Left hindlimb (tissue), 1 donor: ENCODE data around the gene TIMM50.

Experiments used
- DNase-seq: peaks from one replicate; pipeline ENCODE4 v3.0.0-alpha.2; 2018

The TIMM50 gene

DNA sequence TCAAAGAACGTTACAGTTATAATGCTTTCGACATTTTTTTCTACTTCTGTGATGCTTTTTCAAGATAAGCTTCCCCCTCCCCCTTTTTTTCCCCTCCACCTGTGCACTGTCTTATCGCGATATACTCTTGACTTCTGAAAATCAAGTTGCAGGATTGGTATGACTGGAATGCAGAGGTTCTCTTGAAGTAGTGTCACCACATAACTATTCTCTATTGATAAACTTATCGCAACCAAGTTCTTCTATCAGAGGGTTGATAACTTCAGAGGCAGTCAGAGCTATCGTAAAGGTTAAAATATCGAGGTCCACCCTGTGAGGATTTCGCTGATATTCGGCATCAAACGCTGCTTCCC lies 58.5 kb downstream of the TIMM50 start:
- DNase-seq = no peak

- peak; percentile 94 for DNase-seq
Observed at GRCh38 chr19:39539518-39540332, 59.1 kb downstream of the TIMM50 start, which contains the start of gene EID2. EID2 (minus strand) TSS chr19:39540161; CDS start chr19:39540079, 82 bp downstream.

DNA sequence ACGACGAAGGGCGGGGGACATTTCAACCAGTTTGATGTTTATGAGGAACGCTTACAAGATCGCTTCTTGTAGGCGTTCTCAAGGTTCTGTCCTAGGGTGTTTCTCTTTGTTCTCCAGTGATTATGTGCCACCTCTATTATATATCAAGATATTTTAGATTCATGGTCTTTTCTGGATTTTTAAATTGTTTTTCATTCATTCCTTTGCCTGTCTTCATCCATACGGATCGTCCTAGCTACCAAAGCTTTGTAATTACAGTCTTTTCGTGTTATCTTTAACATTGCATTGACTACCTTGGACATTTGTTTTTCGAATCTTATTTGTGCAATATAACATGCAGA lies 59.7 kb downstream of the TIMM50 start:
- DNase-seq = no peak
